Endometrium (tissue), 2 donors: ENCODE measurements around the gene MBD3L2.
A peak's percentile ranks its signal among the peaks of the same experiment; 100 is the strongest.
"Not testable (repeated sequence)": the region's sequence is repeated elsewhere in the genome, so short reads cannot be mapped to it uniquely, and the experiment has no call there.

Experiments used
- FAIRE-seq: peaks from 2 replicates; lab custom pipeline; 2012; peaks lifted over from hg19 to GRCh38; lab: Jason Lieb, UNC
- donor health status: control.
- donor health status: control.

The MBD3L2 gene

GRCh38 chr19:7063339-7063738 is 14.2 kb downstream of the MBD3L2 start:
- FAIRE-seq: no peak

- no peak for FAIRE-seq
These were observed 14.8 kb downstream of the MBD3L2 start for GRCh38 chr19:7063764-7064418.

- FAIRE-seq: not testable (repeated sequence)
These were observed 18.0 kb downstream of the MBD3L2 start for GRCh38 chr19:7067122-7067521.

- FAIRE-seq: no peak
These were observed 18.6 kb downstream of the MBD3L2 start for GRCh38 chr19:7067716-7068115.

GRCh38 chr19:7068599-7068998 is 19.5 kb downstream of the MBD3L2 start:
- no peak for FAIRE-seq

- no peak for FAIRE-seq
These were observed 20.2 kb downstream of the MBD3L2 start, which contains the start of gene ZNF557 for GRCh38 chr19:7069042-7069903. Gene ZNF557, plus strand, starts transcription at chr19:7069703. Its CDS starts 5,372 bp downstream, at chr19:7075075.

GRCh38 chr19:7069904-7070226 is 20.7 kb downstream of the MBD3L2 start:
- FAIRE-seq: no peak

GRCh38 chr19:7072541-7072940 is 23.4 kb downstream of the MBD3L2 start:
- no peak for FAIRE-seq

GRCh38 chr19:7074705-7075282 is 25.7 kb downstream of the MBD3L2 start:
- no peak for FAIRE-seq

GRCh38 chr19:7076151-7076550 is 27.0 kb downstream of the MBD3L2 start:
- FAIRE-seq: no peak

GRCh38 chr19:7078008-7078407 is 28.9 kb downstream of the MBD3L2 start:
- FAIRE-seq: no peak

GRCh38 chr19:7083076-7083956 is 34.2 kb downstream of the MBD3L2 start:
- no peak for FAIRE-seq

- FAIRE-seq: no peak
These were observed 39.9 kb downstream of the MBD3L2 start for GRCh38 chr19:7088999-7089398.

GRCh38 chr19:7098096-7098495 is 49.0 kb downstream of the MBD3L2 start:
- FAIRE-seq: no peak

GRCh38 chr19:7098701-7099596 is 49.8 kb downstream of the MBD3L2 start:
- FAIRE-seq: peak; percentile 68

- no peak for FAIRE-seq
These were observed 50.4 kb downstream of the MBD3L2 start for GRCh38 chr19:7099597-7099921.
